HL-60 (cell line): Measurements from ENCODE around the gene ZNF648.

Experiments
- POLR2AphosphoS5 ChIP-seq: IDR thresholded peaks from 2 replicates; pipeline ENCODE4 v1.6.1; 2012; ENCODE audit warnings: low read depth
- REST ChIP-seq: IDR thresholded peaks from 2 replicates; pipeline ENCODE4 v1.6.1; 2012; ENCODE audit warnings: low read depth; ENCODE audit not compliant: insufficient replicate concordance
- TF ChIP-seq, protein P1 (sequence below): IDR thresholded peaks from one replicate; pipeline ENCODE4 v1.5.1; 2011; ENCODE audit warnings: low read length, control low read depth, inconsistent platforms; ENCODE audit not compliant: insufficient read depth

DNA sequence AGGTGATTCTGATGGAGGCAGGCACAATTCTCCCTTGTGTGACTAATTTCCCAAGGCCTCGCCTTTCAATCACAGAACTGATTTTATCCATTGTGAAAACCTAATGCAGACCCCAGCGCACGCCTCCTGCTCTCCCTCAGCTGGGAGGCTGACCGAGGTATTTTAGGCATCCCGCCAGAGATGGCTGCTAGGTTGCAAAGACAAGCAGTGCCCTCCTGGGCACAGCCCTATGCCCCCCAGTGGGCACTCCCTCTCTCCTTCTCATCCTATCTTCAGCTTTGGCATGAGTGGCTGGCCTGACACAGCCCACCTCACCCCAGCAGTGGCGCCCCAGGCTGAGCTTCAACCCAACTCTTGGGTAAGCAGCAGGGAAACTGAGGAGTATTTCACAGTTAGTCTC lies 24.2 kb upstream of the ZNF648 start:
- TF ChIP-seq, protein P1, sequence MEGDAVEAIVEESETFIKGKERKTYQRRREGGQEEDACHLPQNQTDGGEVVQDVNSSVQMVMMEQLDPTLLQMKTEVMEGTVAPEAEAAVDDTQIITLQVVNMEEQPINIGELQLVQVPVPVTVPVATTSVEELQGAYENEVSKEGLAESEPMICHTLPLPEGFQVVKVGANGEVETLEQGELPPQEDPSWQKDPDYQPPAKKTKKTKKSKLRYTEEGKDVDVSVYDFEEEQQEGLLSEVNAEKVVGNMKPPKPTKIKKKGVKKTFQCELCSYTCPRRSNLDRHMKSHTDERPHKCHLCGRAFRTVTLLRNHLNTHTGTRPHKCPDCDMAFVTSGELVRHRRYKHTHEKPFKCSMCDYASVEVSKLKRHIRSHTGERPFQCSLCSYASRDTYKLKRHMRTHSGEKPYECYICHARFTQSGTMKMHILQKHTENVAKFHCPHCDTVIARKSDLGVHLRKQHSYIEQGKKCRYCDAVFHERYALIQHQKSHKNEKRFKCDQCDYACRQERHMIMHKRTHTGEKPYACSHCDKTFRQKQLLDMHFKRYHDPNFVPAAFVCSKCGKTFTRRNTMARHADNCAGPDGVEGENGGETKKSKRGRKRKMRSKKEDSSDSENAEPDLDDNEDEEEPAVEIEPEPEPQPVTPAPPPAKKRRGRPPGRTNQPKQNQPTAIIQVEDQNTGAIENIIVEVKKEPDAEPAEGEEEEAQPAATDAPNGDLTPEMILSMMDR, result no peak
- TF ChIP-seq POLR2AphosphoS5 (no peak), REST (no peak)
